Muscle layer of colon (tissue), 2 donors: Measurements from ENCODE around the gene HHAT.

Source experiments
- H3K27ac ChIP-seq: one replicate; pipeline ENCODE4 v1.7.0; 2013; ENCODE audit warnings: low read depth, mild to moderate bottlenecking, low read length, moderate library complexity
- H3K27me3 ChIP-seq, 2 donors: one replicate each; pipeline ENCODE4 v1.7.0; 2013; ENCODE audit warnings: low read length in 2 of 2, mild to moderate bottlenecking in 2 of 2; ENCODE audit not compliant: insufficient read depth in 2 of 2, control insufficient read depth in 1 of 2
- H3K36me3 ChIP-seq: one replicate; pipeline ENCODE4 v1.7.0; 2013; ENCODE audit warnings: mild to moderate bottlenecking, low read length; ENCODE audit not compliant: insufficient read depth
- H3K4me1 ChIP-seq: one replicate; pipeline ENCODE4 v1.7.0; 2013; ENCODE audit warnings: mild to moderate bottlenecking, low read length; ENCODE audit not compliant: insufficient read depth
- H3K4me3 ChIP-seq, 2 donors: one replicate each; pipeline ENCODE4 v1.7.0; 2013; ENCODE audit warnings: low read length in 2 of 2, low read depth in 1 of 2, mild to moderate bottlenecking in 1 of 2, moderate library complexity in 1 of 2
- H3K9ac ChIP-seq: one replicate; pipeline ENCODE4 v1.7.0; 2013; ENCODE audit warnings: low read length
- H3K9me3 ChIP-seq: one replicate; pipeline ENCODE4 v1.7.0; 2013; ENCODE audit warnings: mild to moderate bottlenecking, low read length
- donor health status: abdominal sarcoma.
- donor health status: Adenocarcinoma of cecum.

HHAT gene

GRCh38 chr1:210685295-210685650 lies 356.6 kb downstream of the HHAT start:
- H3K9ac ChIP-seq, result no peak overlapping the region
- no peak overlapping the region for H3K27ac ChIP-seq
- no peaks in the 10 kb centered on the region for H3K9me3 ChIP-seq
- H3K4me1 ChIP-seq, result no peaks in the 10 kb centered on the region
- H3K36me3 ChIP-seq, result no peaks in the 10 kb centered on the region
- no peak overlapping the region for H3K4me3 ChIP-seq
- no peaks in the 10 kb centered on the region for H3K27me3 ChIP-seq

DNA sequence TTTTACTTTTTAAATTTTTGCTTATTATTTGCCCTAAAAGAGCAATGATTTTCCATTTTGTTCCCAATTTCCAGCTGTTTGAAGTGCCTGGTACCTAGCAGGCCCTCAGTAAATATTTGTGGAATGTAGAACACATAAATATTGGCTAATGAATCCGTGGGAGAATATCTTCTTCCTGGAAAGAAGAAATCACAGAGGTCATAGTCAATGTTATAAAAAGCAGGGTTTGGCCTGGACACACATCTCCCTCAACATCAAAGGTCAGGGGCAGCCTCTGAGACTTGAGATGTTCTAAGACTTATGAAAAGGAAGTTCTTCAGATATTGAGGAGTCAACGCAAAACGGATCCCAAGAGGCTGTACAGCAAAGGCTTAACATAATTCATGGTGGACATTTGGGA lies 358.1 kb downstream of the HHAT start:
- H3K9me3 ChIP-seq, result no peaks in the 10 kb centered on the region
- no peaks in the 10 kb centered on the region for H3K4me1 ChIP-seq
- H3K27me3 ChIP-seq, result no peaks in the 10 kb centered on the region
- H3K9ac ChIP-seq, result no peak overlapping the region
- no peaks in the 10 kb centered on the region for H3K36me3 ChIP-seq
- H3K4me3 ChIP-seq, result no peak overlapping the region
- no peak overlapping the region for H3K27ac ChIP-seq

GRCh38 chr1:210687582-210688279 lies 359.0 kb downstream of the HHAT start:
- Histone ChIP-seq H3K9me3 (no peaks in the 10 kb centered on the region), H3K36me3 (no peaks in the 10 kb centered on the region), H3K4me3 (no peak overlapping the region), H3K4me1 (no peaks in the 10 kb centered on the region), H3K9ac (no peak overlapping the region), H3K27me3 (no peaks in the 10 kb centered on the region), H3K27ac (no peak overlapping the region)

- no peak overlapping the region for H3K9ac ChIP-seq
- H3K27ac ChIP-seq, result no peak overlapping the region
- no peak overlapping the region for H3K4me3 ChIP-seq
- H3K9me3 ChIP-seq, result no peaks in the 10 kb centered on the region
- H3K4me1 ChIP-seq, result no peaks in the 10 kb centered on the region
- H3K27me3 ChIP-seq, result no peaks in the 10 kb centered on the region
- H3K36me3 ChIP-seq, result no peaks in the 10 kb centered on the region
These were observed 360.0 kb downstream of the HHAT start for GRCh38 chr1:210688512-210689234.

DNA sequence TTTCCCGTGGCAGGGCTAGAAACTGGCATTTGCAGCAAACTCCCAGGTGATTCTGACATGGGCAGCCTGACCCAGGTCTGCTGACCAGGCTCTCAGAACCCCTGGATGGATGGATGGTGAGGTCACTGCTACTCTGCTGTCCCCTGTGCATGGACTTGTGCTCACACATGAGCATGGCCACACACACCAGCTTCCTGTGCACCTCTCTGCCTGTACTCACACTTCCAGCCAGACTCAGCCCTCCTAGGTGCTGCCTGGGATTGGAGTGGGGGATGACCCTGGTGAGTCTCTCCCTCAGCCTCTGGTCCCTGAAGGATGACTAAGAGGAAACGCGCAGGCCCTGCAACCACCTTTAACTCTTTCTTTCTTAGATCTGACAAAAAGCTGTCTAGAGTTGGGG lies 361.1 kb downstream of the HHAT start:
- Histone ChIP-seq H3K9me3 (no peaks in the 10 kb centered on the region), H3K27me3 (no peaks in the 10 kb centered on the region), H3K27ac (no peak overlapping the region), H3K9ac (no peak overlapping the region), H3K4me1 (no peaks in the 10 kb centered on the region), H3K4me3 (no peak overlapping the region), H3K36me3 (no peaks in the 10 kb centered on the region)

GRCh38 chr1:210690236-210690635 lies 361.5 kb downstream of the HHAT start:
- H3K4me1 ChIP-seq, result no peaks in the 10 kb centered on the region
- no peaks in the 10 kb centered on the region for H3K27me3 ChIP-seq
- H3K36me3 ChIP-seq, result no peaks in the 10 kb centered on the region
- no peak overlapping the region for H3K4me3 ChIP-seq
- no peak overlapping the region for H3K27ac ChIP-seq
- no peak overlapping the region for H3K9ac ChIP-seq
- H3K9me3 ChIP-seq, result no peaks in the 10 kb centered on the region

DNA sequence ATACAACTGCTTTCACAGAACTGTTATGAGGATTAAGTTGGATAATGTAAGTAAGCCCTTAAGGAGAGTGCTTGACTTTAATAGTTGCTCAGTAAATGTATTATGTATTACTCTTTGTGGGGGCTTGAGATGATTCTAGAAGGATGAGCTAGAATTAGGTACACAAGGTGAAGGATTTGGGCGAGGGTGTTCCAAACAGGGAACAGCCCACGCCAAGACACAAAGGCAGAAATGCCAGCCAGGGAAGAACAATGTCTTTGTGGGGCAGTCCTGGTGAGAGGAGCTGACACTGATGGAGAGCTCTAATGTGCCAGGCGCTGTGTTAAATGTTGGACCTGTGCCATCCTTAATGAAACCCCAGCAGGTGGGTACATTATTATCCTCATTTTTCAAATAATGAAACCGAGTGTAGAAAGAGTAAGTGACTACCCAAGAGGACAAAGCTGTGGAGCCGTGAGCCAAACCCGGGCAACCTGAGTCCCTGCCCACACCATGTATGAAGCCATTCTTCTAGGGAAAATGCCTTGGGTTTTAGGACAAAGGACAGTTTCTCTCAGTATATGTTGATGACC lies 362.4 kb downstream of the HHAT start:
- Histone ChIP-seq H3K9ac (no peak overlapping the region), H3K27ac (no peak overlapping the region), H3K4me3 (no peak overlapping the region), H3K36me3 (no peaks in the 10 kb centered on the region), H3K9me3 (no peaks in the 10 kb centered on the region), H3K27me3 (no peaks in the 10 kb centered on the region), H3K4me1 (no peaks in the 10 kb centered on the region)

- H3K9me3 ChIP-seq, result no peaks in the 10 kb centered on the region
- no peak overlapping the region for H3K9ac ChIP-seq
- no peaks in the 10 kb centered on the region for H3K36me3 ChIP-seq
- no peaks in the 10 kb centered on the region for H3K4me1 ChIP-seq
- no peaks in the 10 kb centered on the region for H3K27me3 ChIP-seq
- H3K4me3 ChIP-seq, result no peak overlapping the region
- no peak overlapping the region for H3K27ac ChIP-seq
These were observed 364.1 kb downstream of the HHAT start for GRCh38 chr1:210692796-210693195.

DNA sequence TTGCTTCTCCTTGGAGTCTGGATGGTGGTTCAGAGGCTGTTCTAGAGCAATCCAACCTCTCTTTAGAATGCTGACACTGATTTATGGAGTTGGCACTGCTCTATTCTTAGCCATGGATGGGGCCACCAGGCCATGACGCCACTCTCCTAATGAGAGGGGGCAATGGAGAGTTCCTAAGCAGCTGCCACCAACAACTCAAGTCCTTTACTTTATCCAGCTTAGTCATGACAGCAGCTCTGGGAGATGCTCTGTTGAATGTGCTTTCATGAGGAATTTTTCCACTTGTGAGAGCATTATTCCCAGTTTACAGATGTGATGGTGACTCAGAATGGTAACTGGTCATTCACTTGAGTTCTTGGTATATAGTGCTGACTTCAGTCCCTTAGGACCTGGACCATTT lies 366.3 kb downstream of the HHAT start:
- Histone ChIP-seq H3K27ac (no peak overlapping the region), H3K36me3 (no peaks in the 10 kb centered on the region), H3K4me3 (no peak overlapping the region), H3K9ac (no peak overlapping the region), H3K9me3 (no peaks in the 10 kb centered on the region), H3K27me3 (no peaks in the 10 kb centered on the region), H3K4me1 (no peaks in the 10 kb centered on the region)

GRCh38 chr1:210696709-210697108 lies 368.0 kb downstream of the HHAT start:
- Histone ChIP-seq H3K27ac (no peak overlapping the region), H3K27me3 (no peaks in the 10 kb centered on the region), H3K9me3 (no peaks in the 10 kb centered on the region), H3K4me1 (peaks cover 5% of the 10 kb centered on the region), H3K9ac (no peak overlapping the region), H3K4me3 (no peak overlapping the region), H3K36me3 (no peaks in the 10 kb centered on the region)

DNA sequence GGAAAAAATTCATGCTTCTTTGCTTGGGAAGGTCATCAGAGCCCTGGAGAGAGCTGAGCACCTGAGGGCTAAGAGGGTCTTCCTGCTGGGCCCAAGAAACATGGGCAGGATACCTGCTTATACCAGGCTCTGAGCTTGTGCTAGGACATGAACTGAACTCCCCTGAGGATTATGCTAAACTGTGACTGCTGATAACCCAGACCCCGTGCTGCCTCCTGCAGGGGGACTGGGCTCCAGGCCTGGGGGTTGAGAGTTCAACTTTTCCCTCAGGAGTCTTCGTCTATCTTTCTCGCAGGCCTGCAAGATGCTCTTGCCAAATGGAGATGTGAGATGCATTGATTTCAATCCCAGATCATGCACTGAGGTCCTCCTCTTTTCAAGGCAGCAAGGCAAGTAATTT lies 368.5 kb downstream of the HHAT start:
- no peak overlapping the region for H3K4me3 ChIP-seq
- no peaks in the 10 kb centered on the region for H3K36me3 ChIP-seq
- H3K9ac ChIP-seq, result no peak overlapping the region
- no peaks in the 10 kb centered on the region for H3K9me3 ChIP-seq
- peaks cover 5% of the 10 kb centered on the region for H3K4me1 ChIP-seq
- H3K27ac ChIP-seq, result no peak overlapping the region
- H3K27me3 ChIP-seq, result no peaks in the 10 kb centered on the region

DNA sequence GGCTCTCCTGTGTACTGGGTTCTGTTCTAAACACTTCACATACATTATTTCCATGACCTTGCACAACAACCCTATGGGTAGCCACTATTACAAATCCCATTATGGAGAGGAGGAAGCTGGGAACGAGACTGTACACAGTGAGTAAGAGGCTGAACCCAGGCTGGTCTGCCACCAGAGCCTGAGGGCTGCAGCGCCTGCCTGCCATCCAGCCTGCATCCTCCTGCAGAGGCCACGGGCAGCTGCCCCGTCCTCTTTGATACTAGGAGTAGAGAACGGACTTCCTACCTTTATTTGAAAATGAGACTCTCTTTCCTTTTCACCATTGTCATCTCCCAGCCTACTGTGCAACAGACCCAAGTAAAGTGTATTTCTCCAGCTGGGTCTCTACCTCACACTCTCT lies 370.0 kb downstream of the HHAT start:
- no peaks in the 10 kb centered on the region for H3K36me3 ChIP-seq
- no peak overlapping the region for H3K27ac ChIP-seq
- peaks cover 5% of the 10 kb centered on the region for H3K4me1 ChIP-seq
- H3K9me3 ChIP-seq, result no peaks in the 10 kb centered on the region
- no peaks in the 10 kb centered on the region for H3K27me3 ChIP-seq
- H3K4me3 ChIP-seq, result no peak overlapping the region
- H3K9ac ChIP-seq, result no peak overlapping the region
